NCI-H146 treated with DMSO at 0.1 percent for 48 hours (cell line): Measurements from ENCODE around the gene SHD.
"Not testable (repeated sequence)": the region's sequence is repeated elsewhere in the genome, so short reads cannot be mapped to it uniquely, and the experiment has no call there.

ENCODE experiments used
- DNase-seq: peaks from one replicate; lab custom pipeline; 2025; ENCODE audit not compliant: unreplicated experiment; lab: John Stamatoyannopoulos, UW

The SHD gene

GRCh38 chr19:4267101-4267900 is 11.8 kb upstream of the SHD start:
- peak; percentile 1 for DNase-seq

GRCh38 chr19:4267901-4268815 is 10.9 kb upstream of the SHD start:
- no peak for DNase-seq

GRCh38 chr19:4268816-4269430 is 10.1 kb upstream of the SHD start:
- no peak for DNase-seq

- DNase-seq, result no peak
Observed at GRCh38 chr19:4272894-4273293, 6.2 kb upstream of the SHD start.

GRCh38 chr19:4274321-4274686 is 4.8 kb upstream of the SHD start:
- DNase-seq, result not testable (repeated sequence)

GRCh38 chr19:4277191-4277696 is 1.8 kb upstream of the SHD start:
- DNase-seq, result no peak

- no peak for DNase-seq
Observed at GRCh38 chr19:4278010-4278409, 1.1 kb upstream of the SHD start.

- no peak for DNase-seq
Observed at GRCh38 chr19:4279267-4279529, 132 bp downstream of the SHD start.

- DNase-seq, result no peak
Observed at GRCh38 chr19:4279530-4280422, 710 bp downstream of the SHD start.

- no peak for DNase-seq
Observed at GRCh38 chr19:4284176-4284958, 5.3 kb downstream of the SHD start.

- no peak for DNase-seq
Observed at GRCh38 chr19:4284974-4285373, 5.9 kb downstream of the SHD start.

- DNase-seq, result not testable (repeated sequence)
Observed at GRCh38 chr19:4286141-4286540, 7.1 kb downstream of the SHD start.

- no peak for DNase-seq
Observed at GRCh38 chr19:4288091-4288777, 9.2 kb downstream of the SHD start.

GRCh38 chr19:4291184-4291732 is 12.2 kb downstream of the SHD start:
- no peak for DNase-seq

GRCh38 chr19:4292515-4292914 is 13.4 kb downstream of the SHD start:
- no peak for DNase-seq

GRCh38 chr19:4294389-4294788 is 15.3 kb downstream of the SHD start:
- no peak for DNase-seq

- peak; percentile 5 for DNase-seq
Observed at GRCh38 chr19:4295972-4296771, 17.1 kb downstream of the SHD start.
